Activated naive CD8-positive, alpha-beta T cell (primary cell): ENCODE data around the gene NOL4L.

Experiments
- H3K27ac Mint-ChIP-seq: one replicate; pipeline ENCODE4 v1.8.0; 2021; ENCODE audit warnings: mixed read lengths
- H3K27me3 Mint-ChIP-seq: one replicate; pipeline ENCODE4 v1.8.0; 2021; ENCODE audit warnings: mixed read lengths
- H3K36me3 Mint-ChIP-seq: one replicate; pipeline ENCODE4 v1.8.0; 2021; ENCODE audit warnings: mixed read lengths
- H3K4me1 Mint-ChIP-seq: one replicate; pipeline ENCODE4 v1.8.0; 2021; ENCODE audit warnings: low read depth, mixed read lengths
- H3K4me3 Mint-ChIP-seq: one replicate; pipeline ENCODE4 v1.8.0; 2021; ENCODE audit warnings: mild to moderate bottlenecking, mixed read lengths
- H3K9me3 Mint-ChIP-seq: one replicate; pipeline ENCODE4 v1.8.0; 2021; ENCODE audit warnings: low read depth, mixed read lengths

The NOL4L gene

GRCh38 chr20:32585011-32585585 is at the start of gene NOL4L:
TSS of gene NOL4L (minus strand) at chr20:32585333. CDS start at chr20:32584890, 443 bp downstream.
- Mint-ChIP-seq H3K4me1 (peaks cover 40% of the 10 kb centered on the region), H3K36me3 (no peaks in the 10 kb centered on the region)

GRCh38 chr20:32634041-32634805 is 49.1 kb upstream of the NOL4L start:
- Mint-ChIP-seq H3K27me3 (no peaks in the 10 kb centered on the region), H3K9me3 (no peaks in the 10 kb centered on the region), H3K4me3 (no peak overlapping the region), H3K36me3 (no peaks in the 10 kb centered on the region), H3K4me1 (no peaks in the 10 kb centered on the region), H3K27ac (no peak overlapping the region)

More at GRCh38 chr20:32585011-32585585, at the start of gene NOL4L:
- Mint-ChIP-seq H3K27me3 (no peaks in the 10 kb centered on the region), H3K27ac (peak within 1 kb of the TSS; percentile 91), H3K9me3 (no peaks in the 10 kb centered on the region), H3K4me3 (peak within 1 kb of the TSS; percentile 89)

GRCh38 chr20:32632461-32633354 is 47.6 kb upstream of the NOL4L start:
- Mint-ChIP-seq H3K4me3 (no peak overlapping the region), H3K27me3 (no peaks in the 10 kb centered on the region), H3K4me1 (peaks cover 8% of the 10 kb centered on the region), H3K27ac (no peak overlapping the region), H3K36me3 (no peaks in the 10 kb centered on the region), H3K9me3 (no peaks in the 10 kb centered on the region)

- H3K4me3 Mint-ChIP-seq, result no peak overlapping the region
- no peaks in the 10 kb centered on the region for H3K36me3 Mint-ChIP-seq
Observed at GRCh38 chr20:32631933-32632460, 46.9 kb upstream of the NOL4L start.

GRCh38 chr20:32629813-32630212 is 44.7 kb upstream of the NOL4L start:
- H3K9me3 Mint-ChIP-seq, result no peaks in the 10 kb centered on the region
- H3K4me1 Mint-ChIP-seq, result peaks cover 12% of the 10 kb centered on the region
- H3K4me3 Mint-ChIP-seq, result no peak overlapping the region
- no peaks in the 10 kb centered on the region for H3K36me3 Mint-ChIP-seq
- H3K27me3 Mint-ChIP-seq, result no peaks in the 10 kb centered on the region
- no peak overlapping the region for H3K27ac Mint-ChIP-seq

More at GRCh38 chr20:32631933-32632460, 46.9 kb upstream of the NOL4L start:
- H3K27me3 Mint-ChIP-seq, result no peaks in the 10 kb centered on the region
- peaks cover 12% of the 10 kb centered on the region for H3K4me1 Mint-ChIP-seq
- no peaks in the 10 kb centered on the region for H3K9me3 Mint-ChIP-seq
- H3K27ac Mint-ChIP-seq, result no peak overlapping the region

GRCh38 chr20:32628960-32629530 is 43.9 kb upstream of the NOL4L start:
- Mint-ChIP-seq H3K27me3 (no peaks in the 10 kb centered on the region), H3K9me3 (no peaks in the 10 kb centered on the region), H3K27ac (no peak overlapping the region), H3K4me3 (no peak overlapping the region), H3K4me1 (peaks cover 12% of the 10 kb centered on the region), H3K36me3 (no peaks in the 10 kb centered on the region)

GRCh38 chr20:32626859-32627636 is 41.9 kb upstream of the NOL4L start:
- Mint-ChIP-seq H3K4me3 (no peak overlapping the region), H3K4me1 (peaks cover 12% of the 10 kb centered on the region), H3K27ac (no peak overlapping the region), H3K27me3 (no peaks in the 10 kb centered on the region), H3K9me3 (no peaks in the 10 kb centered on the region), H3K36me3 (no peaks in the 10 kb centered on the region)

- Mint-ChIP-seq H3K4me1 (peaks cover 12% of the 10 kb centered on the region), H3K27me3 (no peaks in the 10 kb centered on the region), H3K27ac (no peak overlapping the region), H3K36me3 (no peaks in the 10 kb centered on the region), H3K4me3 (no peak overlapping the region), H3K9me3 (no peaks in the 10 kb centered on the region)
Observed at GRCh38 chr20:32626407-32626806, 41.3 kb upstream of the NOL4L start.

- H3K36me3 Mint-ChIP-seq, result no peaks in the 10 kb centered on the region
- H3K9me3 Mint-ChIP-seq, result no peaks in the 10 kb centered on the region
- H3K4me1 Mint-ChIP-seq, result peaks cover 12% of the 10 kb centered on the region
- no peak overlapping the region for H3K4me3 Mint-ChIP-seq
- peak overlapping the region; percentile 10 for H3K27ac Mint-ChIP-seq
- no peaks in the 10 kb centered on the region for H3K27me3 Mint-ChIP-seq
Observed at GRCh38 chr20:32625996-32626395, 40.9 kb upstream of the NOL4L start.

GRCh38 chr20:32624687-32625345 is 39.7 kb upstream of the NOL4L start:
- Mint-ChIP-seq H3K27me3 (no peaks in the 10 kb centered on the region), H3K36me3 (no peaks in the 10 kb centered on the region), H3K4me1 (peaks cover 12% of the 10 kb centered on the region), H3K4me3 (no peak overlapping the region), H3K27ac (no peak overlapping the region), H3K9me3 (no peaks in the 10 kb centered on the region)

- Mint-ChIP-seq H3K4me3 (no peak overlapping the region), H3K36me3 (no peaks in the 10 kb centered on the region), H3K27me3 (no peaks in the 10 kb centered on the region), H3K4me1 (peaks cover 10% of the 10 kb centered on the region), H3K27ac (no peak overlapping the region), H3K9me3 (no peaks in the 10 kb centered on the region)
Observed at GRCh38 chr20:32623667-32624157, 38.6 kb upstream of the NOL4L start.

- no peaks in the 10 kb centered on the region for H3K36me3 Mint-ChIP-seq
- no peaks in the 10 kb centered on the region for H3K9me3 Mint-ChIP-seq
- no peak overlapping the region for H3K4me3 Mint-ChIP-seq
- no peak overlapping the region for H3K27ac Mint-ChIP-seq
- H3K4me1 Mint-ChIP-seq, result peaks cover 5% of the 10 kb centered on the region
- no peaks in the 10 kb centered on the region for H3K27me3 Mint-ChIP-seq
Observed at GRCh38 chr20:32622585-32623468, 37.7 kb upstream of the NOL4L start.
